SU-DHL-6 (cell line): ENCODE data around the gene SUB1.

ENCODE experiments used
- H2AFZ ChIP-seq: fragments of 200-600 bp; sonication (generic); 2 replicates; pipeline ENCODE4 v1.6.1; 2014; ENCODE audit warnings: low read depth, mild to moderate bottlenecking, moderate library complexity, mixed read lengths, antibody characterized with exemption, low read length; ENCODE audit not compliant: severe bottlenecking
- H3F3A ChIP-seq: fragments of 200-600 bp; shearing (Covaris generic); 2 replicates; pipeline ENCODE4 v1.6.0; 2016; ENCODE audit warnings: antibody characterized with exemption, mild to moderate bottlenecking; ENCODE audit not compliant: insufficient read depth
- H3K27ac ChIP-seq: fragments of 200-600 bp; sonication (generic); 2 replicates; pipeline ENCODE4 v1.5.1; 2016; ENCODE audit warnings: low read depth, mild to moderate bottlenecking, low read length, moderate library complexity, mixed read lengths
- H3K27me3 ChIP-seq: fragments of 200-600 bp; sonication (generic), shearing (Covaris generic); 2 replicates; pipeline ENCODE4 v1.6.0; 2014; ENCODE audit warnings: mild to moderate bottlenecking, low read length
- H3K36me3 ChIP-seq: fragments of 200-600 bp; sonication (generic); 2 replicates; pipeline ENCODE4 v1.6.1; 2014; ENCODE audit warnings: mild to moderate bottlenecking, low read length, mixed read lengths
- H3K4me2 ChIP-seq: fragments of 300-600, 200-600 bp; shearing (Covaris generic), sonication (generic); 2 replicates; pipeline ENCODE4 v1.6.0; 2014; ENCODE audit warnings: low read length, low read depth, mild to moderate bottlenecking; ENCODE audit not compliant: poor library complexity, severe bottlenecking
- H3K4me3 ChIP-seq: fragments of 200-600 bp; sonication (generic); 2 replicates; pipeline ENCODE4 v1.5.1; 2014; ENCODE audit warnings: antibody characterized with exemption, low read length, mild to moderate bottlenecking, mixed read lengths; ENCODE audit not compliant: insufficient read depth, poor library complexity, severe bottlenecking
- H3K79me2 ChIP-seq: fragments of 200-600 bp; sonication (generic); 2 replicates; pipeline ENCODE4 v1.6.1; 2014; ENCODE audit warnings: mild to moderate bottlenecking, low read length, moderate library complexity; ENCODE audit not compliant: insufficient read depth
- H3K9ac ChIP-seq: fragments of 200-600 bp; sonication (generic); 2 replicates; pipeline ENCODE4 v1.7.0; 2014; ENCODE audit warnings: mild to moderate bottlenecking, low read length
- H3K9me2 ChIP-seq: fragments of 200-600 bp; sonication (generic); replicated peaks from 2 replicates; pipeline ENCODE4 v1.6.1; 2014; ENCODE audit warnings: low read length; ENCODE audit not compliant: insufficient read depth
- H3K9me3 ChIP-seq: fragments of 200-600 bp; sonication (generic); 2 replicates; pipeline ENCODE4 v1.6.1; 2014; ENCODE audit warnings: low read length, mixed read lengths; ENCODE audit not compliant: insufficient read depth
- H4K20me1 ChIP-seq: fragments of 200-600 bp; sonication (generic); 2 replicates; pipeline ENCODE4 v1.6.1; 2014; ENCODE audit warnings: low read depth, mild to moderate bottlenecking, antibody characterized with exemption, low read length, moderate library complexity, mixed read lengths
- EZH2phosphoT487 ChIP-seq: fragments of 200-600 bp; sonication (generic), shearing (Covaris generic); conservative IDR thresholded peaks from 2 replicates; pipeline ENCODE4 v1.6.1; 2018; ENCODE audit warnings: mild to moderate bottlenecking, antibody characterized with exemption, low read length, moderate library complexity, mixed read lengths
- TF ChIP-seq, protein P1 (sequence below): fragments of 200-600 bp; sonication (generic); IDR thresholded peaks from one replicate; pipeline ENCODE4 v1.5.1; 2017; ENCODE audit warnings: antibody characterized with exemption, mild to moderate bottlenecking, low read length, moderate library complexity; ENCODE audit not compliant: insufficient read depth, poor library complexity, severe bottlenecking

The SUB1 gene

DNA sequence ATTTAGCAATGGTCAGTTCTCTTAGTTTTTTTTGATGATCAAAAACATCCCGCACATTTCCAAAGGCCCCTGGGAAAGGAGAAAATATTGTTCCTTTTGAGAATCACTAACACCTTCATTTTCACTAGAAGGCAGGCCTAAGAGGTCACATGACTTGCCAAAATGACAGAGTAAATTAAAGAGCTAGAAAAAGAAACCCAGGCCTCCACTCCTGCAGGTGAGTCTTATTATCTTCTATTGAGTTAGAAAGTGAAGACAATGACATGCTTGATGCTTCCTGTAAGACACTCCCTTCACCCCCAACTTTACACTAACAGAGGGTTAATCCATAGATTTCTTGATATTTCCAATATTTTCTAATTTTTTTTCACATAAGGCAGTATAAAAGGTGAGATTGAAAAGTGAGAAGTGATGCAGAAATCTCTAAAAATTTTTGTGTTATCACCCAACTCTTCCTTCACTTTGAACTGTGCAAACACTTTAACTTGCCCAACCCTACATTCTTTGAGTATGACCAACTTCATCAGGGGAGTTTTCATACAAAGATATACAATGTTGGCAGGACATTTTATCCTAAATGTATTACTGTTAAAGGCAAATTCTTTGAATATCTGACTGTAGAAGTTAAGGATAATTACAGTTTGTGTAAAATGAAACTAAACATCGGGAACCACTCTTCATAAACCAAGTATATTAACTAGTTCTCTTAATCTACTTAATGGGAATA is 57.1 kb downstream of the SUB1 start:
- Histone ChIP-seq H3K36me3 (no peaks in the 10 kb centered on the region), H4K20me1 (no peaks in the 10 kb centered on the region), H3K9me3 (no peaks in the 10 kb centered on the region), H3K9me2 (no peaks in the 10 kb centered on the region), H3K27me3 (no peaks in the 10 kb centered on the region), H3F3A (no peaks in the 10 kb centered on the region), H3K4me3 (no peak overlapping the region), H3K9ac (no peak overlapping the region), H3K4me2 (no peak overlapping the region), H2AFZ (no peak overlapping the region), H3K79me2 (no peaks in the 10 kb centered on the region), H3K27ac (no peak overlapping the region)
- TF ChIP-seq EZH2phosphoT487, result no peak
- TF ChIP-seq, protein P1, sequence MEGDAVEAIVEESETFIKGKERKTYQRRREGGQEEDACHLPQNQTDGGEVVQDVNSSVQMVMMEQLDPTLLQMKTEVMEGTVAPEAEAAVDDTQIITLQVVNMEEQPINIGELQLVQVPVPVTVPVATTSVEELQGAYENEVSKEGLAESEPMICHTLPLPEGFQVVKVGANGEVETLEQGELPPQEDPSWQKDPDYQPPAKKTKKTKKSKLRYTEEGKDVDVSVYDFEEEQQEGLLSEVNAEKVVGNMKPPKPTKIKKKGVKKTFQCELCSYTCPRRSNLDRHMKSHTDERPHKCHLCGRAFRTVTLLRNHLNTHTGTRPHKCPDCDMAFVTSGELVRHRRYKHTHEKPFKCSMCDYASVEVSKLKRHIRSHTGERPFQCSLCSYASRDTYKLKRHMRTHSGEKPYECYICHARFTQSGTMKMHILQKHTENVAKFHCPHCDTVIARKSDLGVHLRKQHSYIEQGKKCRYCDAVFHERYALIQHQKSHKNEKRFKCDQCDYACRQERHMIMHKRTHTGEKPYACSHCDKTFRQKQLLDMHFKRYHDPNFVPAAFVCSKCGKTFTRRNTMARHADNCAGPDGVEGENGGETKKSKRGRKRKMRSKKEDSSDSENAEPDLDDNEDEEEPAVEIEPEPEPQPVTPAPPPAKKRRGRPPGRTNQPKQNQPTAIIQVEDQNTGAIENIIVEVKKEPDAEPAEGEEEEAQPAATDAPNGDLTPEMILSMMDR, result no peak

DNA sequence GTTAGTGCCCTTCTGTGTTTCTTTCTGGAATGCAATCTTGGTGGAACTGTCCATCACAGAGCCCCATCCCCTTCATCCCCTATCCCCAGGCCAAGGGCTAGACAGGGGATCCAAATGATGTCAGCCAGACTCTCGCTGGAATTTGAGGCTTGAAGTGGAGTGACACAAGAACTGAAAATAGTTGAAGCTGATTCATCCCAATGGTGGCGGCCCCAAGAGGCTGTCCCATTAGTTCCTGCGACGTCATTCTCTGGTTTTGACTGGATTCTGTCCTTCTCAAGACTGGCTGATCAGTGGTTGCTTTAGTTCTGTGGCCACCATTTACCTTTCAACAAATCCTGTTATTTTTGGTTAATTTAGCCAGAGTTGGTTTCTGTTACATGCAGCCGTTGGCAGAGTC is 59.9 kb downstream of the SUB1 start:
- H2AFZ ChIP-seq, result no peak overlapping the region
- no peak overlapping the region for H3K9ac ChIP-seq
- TF ChIP-seq, protein P1, result no peak
- TF ChIP-seq EZH2phosphoT487, result no peak
- H3K36me3 ChIP-seq, result no peaks in the 10 kb centered on the region
- H3K27me3 ChIP-seq, result no peaks in the 10 kb centered on the region
- H3K4me2 ChIP-seq, result no peak overlapping the region
- no peaks in the 10 kb centered on the region for H3K79me2 ChIP-seq
- no peaks in the 10 kb centered on the region for H3F3A ChIP-seq
- no peak overlapping the region for H3K27ac ChIP-seq
- H4K20me1 ChIP-seq, result no peaks in the 10 kb centered on the region
- H3K9me2 ChIP-seq, result no peaks in the 10 kb centered on the region
- H3K4me3 ChIP-seq, result no peak overlapping the region
- H3K9me3 ChIP-seq, result no peaks in the 10 kb centered on the region

DNA sequence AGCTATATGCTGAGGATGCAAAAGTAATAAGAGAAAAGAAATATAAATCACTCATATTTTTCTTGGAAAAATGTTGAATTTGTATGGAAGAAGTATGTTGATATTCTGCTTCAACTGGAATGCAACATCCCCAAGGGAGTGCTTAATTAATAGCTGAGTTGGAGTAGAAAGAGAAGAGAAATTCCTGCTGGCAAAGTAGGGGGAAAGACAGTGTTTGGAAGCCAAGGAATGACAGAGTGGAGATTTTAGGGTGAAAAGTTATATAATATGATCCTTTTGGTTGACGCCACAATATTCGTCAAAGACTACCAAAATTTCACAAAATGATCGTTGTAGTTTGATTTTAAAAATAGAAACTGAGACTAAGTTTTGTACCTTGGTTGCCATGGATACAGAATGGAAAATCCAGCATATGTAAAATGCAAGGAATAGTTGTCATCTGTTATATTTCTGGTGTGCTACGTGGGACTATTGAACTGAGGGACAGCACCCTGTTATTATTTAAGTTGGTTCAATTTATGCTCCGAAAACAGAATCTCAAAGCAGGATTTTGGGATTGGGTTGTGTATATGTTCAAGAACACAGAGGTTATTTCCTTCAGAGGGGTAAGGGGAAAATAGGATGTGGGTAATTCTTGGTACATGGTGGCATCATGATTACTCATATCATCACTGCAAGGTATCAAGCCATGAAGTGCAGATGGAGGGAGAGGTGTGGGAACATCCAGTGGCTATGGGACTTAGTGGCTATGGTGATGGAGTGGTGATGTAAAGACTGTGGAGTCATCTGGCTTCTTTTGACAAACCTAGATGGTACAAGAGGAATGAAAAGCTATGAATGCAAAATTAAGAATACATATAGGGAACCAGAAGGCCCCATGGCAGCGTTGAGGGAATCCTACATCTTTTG is 61.0 kb downstream of the SUB1 start:
- H2AFZ ChIP-seq, result no peak overlapping the region
- no peaks in the 10 kb centered on the region for H3K36me3 ChIP-seq
- H3K27ac ChIP-seq, result no peak overlapping the region
- H3K9me2 ChIP-seq, result no peaks in the 10 kb centered on the region
- no peaks in the 10 kb centered on the region for H3K27me3 ChIP-seq
- H3K9me3 ChIP-seq, result no peaks in the 10 kb centered on the region
- H3K4me2 ChIP-seq, result no peak overlapping the region
- no peaks in the 10 kb centered on the region for H4K20me1 ChIP-seq
- H3K4me3 ChIP-seq, result no peak overlapping the region
- no peaks in the 10 kb centered on the region for H3K79me2 ChIP-seq
- no peaks in the 10 kb centered on the region for H3F3A ChIP-seq
- no peak overlapping the region for H3K9ac ChIP-seq
- TF ChIP-seq, protein P1, result no peak
- TF ChIP-seq EZH2phosphoT487, result no peak
